H1 (cell line): ENCODE data around the gene CRADD. TPM values are rescaled to one million over a fixed set of nuclear protein-coding genes. Genes with fewer than 3 reads are reported as not detected.

Experiments
- CTCF ChIA-PET: fragments of 300-600 bp; sonication (Branson Sonifier 250); formaldehyde crosslinking; loops from one replicate; lab custom pipeline; 2021; ENCODE audit not compliant: partially characterized antibody; lab: Charles Lee
- POLR2A ChIA-PET: fragments of 300-600 bp; sonication (Branson Sonifier 250); formaldehyde crosslinking; loops from one replicate; lab custom pipeline; 2021; ENCODE audit warnings: inconsistent platforms; ENCODE audit not compliant: partially characterized antibody; lab: Charles Lee
- DNase-seq, 2 experiments: peaks; one replicate each; pipeline versions ENCODE4 v3.0.0 to v3.0.0-alpha.2; 2010 to 2022; ENCODE audit warnings: low spot score in 2 of 2, low read depth in 1 of 2, mixed read lengths in 1 of 2
- FAIRE-seq: peaks from 2 replicates; lab custom pipeline; 2011; peaks lifted over from hg19 to GRCh38; lab: Jason Lieb, UNC
- H2AFZ ChIP-seq: 2 replicates; pipeline ENCODE4 v1.8.1; 2012; ENCODE audit warnings: low read length, inconsistent platforms
- H2AK5ac ChIP-seq: 2 replicates; pipeline ENCODE4 v1.6.1; 2013; ENCODE audit warnings: low read depth, low read length
- H2BK120ac ChIP-seq: replicated peaks from 2 replicates; pipeline ENCODE3; 2013; ENCODE audit warnings: low read depth, low read length, inconsistent platforms
- H2BK12ac ChIP-seq: 2 replicates; pipeline ENCODE4 v1.6.1; 2013; ENCODE audit warnings: low read depth, low read length
- H2BK15ac ChIP-seq: 2 replicates; pipeline ENCODE4 v1.6.1; 2013; ENCODE audit warnings: low read length
- H2BK20ac ChIP-seq: 2 replicates; pipeline ENCODE4 v1.6.1; 2013; ENCODE audit warnings: low read length
- H2BK5ac ChIP-seq: 2 replicates; pipeline ENCODE4 v1.6.1; 2013; ENCODE audit warnings: low read depth, low read length
- H3K14ac ChIP-seq: 2 replicates; pipeline ENCODE4 v1.6.1; 2013; ENCODE audit warnings: inconsistent platforms; ENCODE audit not compliant: insufficient read length
- H3K18ac ChIP-seq: 2 replicates; pipeline ENCODE4 v1.6.1; 2013; ENCODE audit warnings: low read length; ENCODE audit errors: extremely low read depth
- H3K23ac ChIP-seq: 2 replicates; pipeline ENCODE4 v1.6.1; 2013; ENCODE audit warnings: inconsistent platforms; ENCODE audit not compliant: insufficient read length
- H3K23me2 ChIP-seq: 2 replicates; pipeline ENCODE4 v1.6.1; 2013; ENCODE audit warnings: low read depth, low read length
- H3K27ac ChIP-seq: 2 replicates; pipeline ENCODE4 v1.6.1; 2011; ENCODE audit warnings: low read depth, low read length, inconsistent platforms
- H3K27me3 ChIP-seq, 4 experiments: replicated peaks in 1 of 4; 1 replicate in 1 of 4; 2 replicates in 3 of 4; pipeline versions ENCODE4 v1.6.1 to v1.8.1; 2011 to 2013; ENCODE audit warnings: low read length in 3 of 4, mild to moderate bottlenecking in 3 of 4, inconsistent platforms in 2 of 4, mixed read lengths in 2 of 4, moderate library complexity in 1 of 4; ENCODE audit not compliant: control insufficient read depth in 3 of 4, insufficient read depth in 3 of 4; ENCODE audit errors: extremely low read depth in 1 of 4
- H3K36me3 ChIP-seq, 4 experiments: 2 replicates each; pipeline versions ENCODE4 v1.6.1 to v1.8.1; 2011 to 2013; ENCODE audit warnings: mild to moderate bottlenecking in 4 of 4, low read length in 3 of 4, moderate library complexity in 2 of 4, control low read depth in 1 of 4, inconsistent platforms in 1 of 4; ENCODE audit not compliant: insufficient read depth in 4 of 4, control insufficient read depth in 2 of 4
- H3K4ac ChIP-seq: replicated peaks from 2 replicates; pipeline ENCODE3; 2013; ENCODE audit warnings: low read length, low read depth, mixed read lengths, inconsistent platforms; ENCODE audit not compliant: insufficient read length
- H3K4me1 ChIP-seq, 4 experiments: replicated peaks in 1 of 4; 1 replicate in 1 of 4; 2 replicates in 3 of 4; pipeline versions ENCODE4 v1.6.1 to v1.8.1; 2011 to 2013; ENCODE audit warnings: low read length in 3 of 4, inconsistent platforms in 2 of 4, mixed read lengths in 1 of 4; ENCODE audit not compliant: insufficient read depth in 4 of 4, control insufficient read depth in 3 of 4
- H3K4me2 ChIP-seq, 2 experiments: 2 replicates each; pipeline versions ENCODE4 v1.6.1 to v1.8.1; 2011 to 2013; ENCODE audit warnings: low read depth in 2 of 2, low read length in 2 of 2, control low read depth in 1 of 2, inconsistent platforms in 1 of 2, mild to moderate bottlenecking in 1 of 2; ENCODE audit not compliant: insufficient read depth in 1 of 2
- H3K4me3 ChIP-seq, 4 experiments: fragments of 200-600, 300-600 bp in 1 of 4; sonication (generic), shearing (Covaris generic), sonication (Bioruptor Twin) in 1 of 4; 2 replicates each; pipeline versions ENCODE4 v1.5.1 to v1.8.1; 2011 to 2016; ENCODE audit warnings: low read length in 4 of 4, low read depth in 3 of 4, control low read depth in 2 of 4, inconsistent platforms in 2 of 4, mild to moderate bottlenecking in 2 of 4, mixed read lengths in 1 of 4, moderate library complexity in 1 of 4; ENCODE audit not compliant: insufficient read depth in 2 of 4; ENCODE audit errors: extremely low read depth in 1 of 4
- H3K56ac ChIP-seq: replicated peaks from 2 replicates; pipeline ENCODE3; 2013; ENCODE audit warnings: low read depth, mild to moderate bottlenecking, mixed read lengths, low read length, inconsistent platforms; ENCODE audit not compliant: insufficient read length
- H3K79me1 ChIP-seq: 2 replicates; pipeline ENCODE4 v1.6.1; 2013; ENCODE audit warnings: low read depth, low read length, control low read depth
- H3K79me2 ChIP-seq, 2 experiments: 2 replicates each; pipeline versions ENCODE4 v1.6.1 to v1.8.1; 2012 to 2013; ENCODE audit warnings: low read length in 2 of 2, mild to moderate bottlenecking in 2 of 2, inconsistent platforms in 1 of 2; ENCODE audit not compliant: insufficient read depth in 2 of 2, control insufficient read depth in 1 of 2
- H3K9ac ChIP-seq, 4 experiments: replicated peaks in 1 of 4; 1 replicate in 1 of 4; 2 replicates in 3 of 4; pipeline versions ENCODE4 v1.6.1 to v1.8.1; 2011 to 2013; ENCODE audit warnings: low read depth in 3 of 4, low read length in 3 of 4, control low read depth in 2 of 4, mild to moderate bottlenecking in 2 of 4, moderate library complexity in 2 of 4, inconsistent platforms in 1 of 4; ENCODE audit errors: extremely low read depth in 1 of 4
- H3K9me3 ChIP-seq, 2 experiments: 2 replicates each; pipeline versions ENCODE4 v1.6.1 to v1.8.1; 2012 to 2013; ENCODE audit warnings: mild to moderate bottlenecking in 2 of 2, moderate library complexity in 2 of 2, control low read depth in 1 of 2, inconsistent platforms in 1 of 2, low read depth in 1 of 2, low read length in 1 of 2, mixed read lengths in 1 of 2; ENCODE audit not compliant: insufficient read depth in 2 of 2
- H4K20me1 ChIP-seq, 2 experiments: replicated peaks in 1 of 2; 2 replicates each; pipeline versions ENCODE3 to v1.8.1; 2011 to 2013; ENCODE audit warnings: inconsistent platforms in 2 of 2, low read length in 2 of 2, mild to moderate bottlenecking in 1 of 2; ENCODE audit not compliant: insufficient read depth in 2 of 2, control insufficient read depth in 1 of 2
- H4K5ac ChIP-seq: 2 replicates; pipeline ENCODE4 v1.6.1; 2013; ENCODE audit warnings: low read length, low read depth, mixed read lengths, inconsistent platforms; ENCODE audit not compliant: insufficient read length
- H4K8ac ChIP-seq: 2 replicates; pipeline ENCODE4 v1.8.0; 2013; ENCODE audit warnings: mild to moderate bottlenecking, moderate library complexity, low read length, inconsistent platforms; ENCODE audit not compliant: insufficient read depth; ENCODE audit errors: extremely low read depth
- H4K91ac ChIP-seq: replicated peaks from 2 replicates; pipeline ENCODE3; 2013; ENCODE audit warnings: low read length, mixed read lengths, inconsistent platforms; ENCODE audit not compliant: insufficient read length
- CTBP2 ChIP-seq: IDR thresholded peaks from 2 replicates; pipeline ENCODE4 v1.7.0; 2011; ENCODE audit warnings: borderline replicate concordance, mild to moderate bottlenecking, moderate library complexity, mixed read lengths, low read length; ENCODE audit not compliant: insufficient read depth, insufficient read length
- EZH2 ChIP-seq: fragments of 200-600 bp; sonication (generic); IDR thresholded peaks from 2 replicates; pipeline ENCODE4 v1.7.1; 2012; ENCODE audit warnings: low read depth, mild to moderate bottlenecking, moderate library complexity, low read length, inconsistent platforms; ENCODE audit not compliant: severe bottlenecking
- HDAC2 ChIP-seq, 2 experiments: fragments of 300-600 bp in 1 of 2; sonication (generic) in 1 of 2; IDR thresholded peaks; 2 replicates each; pipeline ENCODE4 v1.6.1; 2011 to 2012; ENCODE audit warnings: low read depth in 2 of 2, low read length in 2 of 2, mild to moderate bottlenecking in 2 of 2, moderate library complexity in 2 of 2, borderline replicate concordance in 1 of 2, inconsistent platforms in 1 of 2
- JUND ChIP-seq: IDR thresholded peaks from 2 replicates; pipeline ENCODE4 v1.6.1; 2011; ENCODE audit warnings: mild to moderate bottlenecking, improper control_type of control experiment, low read length
- PHF8 ChIP-seq: fragments of 200-600 bp; sonication (generic); conservative IDR thresholded peaks from 2 replicates; pipeline ENCODE4 v1.7.1; 2012; ENCODE audit warnings: low read depth, mild to moderate bottlenecking, inconsistent platforms, low read length, moderate library complexity
- SP1 ChIP-seq: IDR thresholded peaks from 2 replicates; pipeline ENCODE4 v1.6.1; 2011; ENCODE audit warnings: low read depth, low read length
- SRF ChIP-seq: IDR thresholded peaks from 2 replicates; pipeline ENCODE4 v1.6.1; 2011; ENCODE audit warnings: mild to moderate bottlenecking, low read depth, low read length, moderate library complexity
- TAF7 ChIP-seq: optimal IDR thresholded peaks from 2 replicates; pipeline ENCODE3; 2011; ENCODE audit warnings: low read depth, mild to moderate bottlenecking, inconsistent platforms, low read length, moderate library complexity, borderline replicate concordance
- WGBS, 2 experiments: shearing (Covaris generic) in 1 of 2; methylation state at CpG; one replicate each; pipeline versions ENCODE4 v1.1.6 to v1.1.7; 2013 to 2015; ENCODE audit warnings: low lambda C conversion rate in 2 of 2, mixed read lengths in 2 of 2, inconsistent platforms in 1 of 2, low coverage in 1 of 2, missing lambda C conversion rate in 1 of 2; ENCODE audit not compliant: insufficient replicate concordance in 2 of 2, insufficient coverage in 1 of 2, insufficient read length in 1 of 2; ENCODE audit errors: extremely low coverage in 1 of 2, missing lambda C conversion rate in 1 of 2; 5-methylcytosine and 5-hydroxymethylcytosine counted together
- polyA plus RNA-seq, 7 experiments: library from polyadenylated mRNA; depleted of rRNA in 3 of 7; stranded (reverse) in 5 of 7; unstranded in 2 of 7; fragments of >200 nt in 5 of 7; fragments of 200-250 nt in 2 of 7; gene quantifications; 1 replicate in 5 of 7; 2 replicates in 1 of 7; 4 replicates in 1 of 7; pipeline versions ENCODE4 v1.2.1 to v1.2.3, GENCODE V29; 2011 to 2013; ENCODE audit warnings: missing spikeins in 2 of 7, mixed read lengths in 2 of 7
- total RNA-seq: library from RNA; stranded (reverse); fragmentation: NEBNext Ultra II Directional; extraction: Animal tissue kit (Norgen Biotek cat#: 25700); gene quantifications from 2 replicates; pipeline ENCODE4 v1.2.1, GENCODE V29; 2021
- TF ChIP-seq, protein P1 (sequence below), 3 experiments: IDR thresholded peaks; 1 replicate in 2 of 3; 2 replicates in 1 of 3; pipeline versions ENCODE4 v1.5.1 to v1.6.1; 2011; ENCODE audit warnings: low read length in 3 of 3, mild to moderate bottlenecking in 3 of 3, inconsistent platforms in 2 of 3, low read depth in 1 of 3, moderate library complexity in 1 of 3; ENCODE audit not compliant: insufficient read depth in 1 of 3; ENCODE audit errors: control extremely low read depth in 1 of 3

The CRADD gene
- total and polyA plus RNA-seq, 2 of the 8 experiments (the other 6 are each of a cell fraction or from before 2014, with no cell fraction given): 8.1 to 15.4 TPM

DNA sequence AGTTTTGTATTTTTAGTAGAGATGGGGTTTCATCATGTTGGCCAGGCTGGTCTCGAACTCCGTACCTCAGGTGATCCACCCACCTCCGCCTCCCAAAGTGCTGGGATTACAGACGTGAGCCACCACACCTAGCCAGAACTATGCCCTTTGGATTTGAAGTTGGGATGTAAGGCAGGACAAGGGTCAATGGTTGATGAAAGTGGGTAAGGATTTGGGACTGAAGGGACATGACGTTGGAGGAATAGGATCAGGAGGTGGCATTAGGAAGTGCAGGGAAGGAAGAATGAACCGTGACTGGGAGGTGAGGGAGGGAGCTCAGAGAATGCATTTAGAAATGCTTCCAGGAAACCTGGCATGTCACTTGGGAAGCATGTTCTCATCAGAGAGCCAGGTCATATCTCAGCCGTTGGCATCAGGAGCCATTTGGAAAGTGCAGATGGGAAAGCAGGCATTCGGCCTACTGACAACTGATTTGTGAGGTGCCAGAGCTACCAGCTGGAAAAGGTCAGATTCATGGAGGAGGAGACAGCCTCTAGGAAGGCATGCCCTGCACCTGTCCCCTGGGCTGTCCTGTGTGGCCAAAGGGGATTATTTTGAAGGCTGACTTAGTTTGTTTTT lies 2.2 kb downstream of the CRADD start:
- WGBS, 2 experiments: 93 to 100% methylated on average over 1 to 8 of the region's 8 CpGs
- Histone ChIP-seq H3K9ac (no peak overlapping the region), H3K18ac (no peak overlapping the region), H4K20me1 (no peaks in the 10 kb centered on the region), H3K27ac (no peak overlapping the region), H2BK12ac (peak overlapping the region; percentile 92), H3K4ac (no peak overlapping the region), H3K23ac (no peak overlapping the region), H2BK5ac (peak overlapping the region; percentile 86; the same call in 1 of the 2 replicates), H2AFZ (no peak overlapping the region), H3K56ac (no peak overlapping the region), H2BK20ac (peak overlapping the region; percentile 51; the same call in 1 of the 2 replicates), H3K27me3 (no peaks in the 10 kb centered on the region), H3K79me2 (no peaks in the 10 kb centered on the region), H3K9me3 (no peaks in the 10 kb centered on the region), H2AK5ac (peak overlapping the region; percentile 11; the same call in 1 of the 2 replicates), H3K36me3 (no peaks in the 10 kb centered on the region), H4K91ac (peak overlapping the region; percentile 63), H3K4me2 (no peak overlapping the region), H4K8ac (no peak overlapping the region), H2BK120ac (no peak overlapping the region), H3K14ac (no peak overlapping the region), H3K23me2 (peaks cover 5% of the 10 kb centered on the region; the same call in 1 of the 2 replicates), H2BK15ac (peak overlapping the region; percentile 77; the same call in 1 of the 2 replicates), H3K4me3 (no peak overlapping the region), H4K5ac (no peak overlapping the region), H3K4me1 (peaks cover 3 to 8% (median 5%) of the 10 kb centered on the region in 4 experiments; a peak in 4 of 7 replicates), H3K79me1 (no peaks in the 10 kb centered on the region)
- ChIA-PET POLR2A (interaction anchor here (1.2 to 1.4 kb wide), 2 partner anchors 11 to 27 kb away, joined by 4 read pairs; no protein-coding TSS in a partner anchor), CTCF (interaction anchor here (1.0 to 1.7 kb wide), 5 partner anchors 26 to 110 kb away, joined by 3 to 7 read pairs (median 4); no protein-coding TSS in a partner anchor)
- FAIRE-seq (no peak), DNase-seq (no peak)
- no peak for TF ChIP-seq JUND
- TF ChIP-seq TAF7: no peak
- TF ChIP-seq, protein P1, sequence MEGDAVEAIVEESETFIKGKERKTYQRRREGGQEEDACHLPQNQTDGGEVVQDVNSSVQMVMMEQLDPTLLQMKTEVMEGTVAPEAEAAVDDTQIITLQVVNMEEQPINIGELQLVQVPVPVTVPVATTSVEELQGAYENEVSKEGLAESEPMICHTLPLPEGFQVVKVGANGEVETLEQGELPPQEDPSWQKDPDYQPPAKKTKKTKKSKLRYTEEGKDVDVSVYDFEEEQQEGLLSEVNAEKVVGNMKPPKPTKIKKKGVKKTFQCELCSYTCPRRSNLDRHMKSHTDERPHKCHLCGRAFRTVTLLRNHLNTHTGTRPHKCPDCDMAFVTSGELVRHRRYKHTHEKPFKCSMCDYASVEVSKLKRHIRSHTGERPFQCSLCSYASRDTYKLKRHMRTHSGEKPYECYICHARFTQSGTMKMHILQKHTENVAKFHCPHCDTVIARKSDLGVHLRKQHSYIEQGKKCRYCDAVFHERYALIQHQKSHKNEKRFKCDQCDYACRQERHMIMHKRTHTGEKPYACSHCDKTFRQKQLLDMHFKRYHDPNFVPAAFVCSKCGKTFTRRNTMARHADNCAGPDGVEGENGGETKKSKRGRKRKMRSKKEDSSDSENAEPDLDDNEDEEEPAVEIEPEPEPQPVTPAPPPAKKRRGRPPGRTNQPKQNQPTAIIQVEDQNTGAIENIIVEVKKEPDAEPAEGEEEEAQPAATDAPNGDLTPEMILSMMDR (IDR thresholded peaks at IDR 0.05; ENCODE audit: control extremely low read depth in 1 of 3, insufficient read depth in 1 of 3, low read depth in 1 of 3, low read length in 3 of 3): no peak
- no peak for TF ChIP-seq SP1
- TF ChIP-seq PHF8: no peak
- no peak for TF ChIP-seq HDAC2 (IDR thresholded peaks at IDR 0.05; ENCODE audit: borderline replicate concordance in 1 of 2, low read depth in 2 of 2, low read length in 2 of 2)
- TF ChIP-seq CTBP2: no peak
- TF ChIP-seq EZH2: no peak
- TF ChIP-seq SRF: no peak
